Measurements from ENCODE around the gene NTN1.
"Not testable (repeated sequence)": the region's sequence is repeated elsewhere in the genome, so short reads cannot be mapped to it uniquely, and the experiment has no call there.

Gene NTN1

GRCh38 chr17:9132291-9132690 lies 111.0 kb downstream of the NTN1 start:
- no peak for DNase-seq

GRCh38 chr17:9132944-9133610 lies 111.8 kb downstream of the NTN1 start:
- no peak for DNase-seq

GRCh38 chr17:9138161-9138717 lies 116.9 kb downstream of the NTN1 start:
- no peak for DNase-seq

GRCh38 chr17:9139695-9140094 lies 118.4 kb downstream of the NTN1 start:
- no peak for DNase-seq

GRCh38 chr17:9140550-9141424 lies 119.5 kb downstream of the NTN1 start:
- DNase-seq: no peak

- no peak for DNase-seq
Measured at GRCh38 chr17:9141425-9141753, 120.1 kb downstream of the NTN1 start.

- no peak for DNase-seq
Measured at GRCh38 chr17:9142772-9143494, 121.6 kb downstream of the NTN1 start.

- DNase-seq: no peak
Measured at GRCh38 chr17:9144502-9145249, 123.4 kb downstream of the NTN1 start.

GRCh38 chr17:9146064-9146463 lies 124.8 kb downstream of the NTN1 start:
- DNase-seq: no peak

- DNase-seq: no peak
Measured at GRCh38 chr17:9148905-9149525, 127.7 kb downstream of the NTN1 start.

- DNase-seq: no peak
Measured at GRCh38 chr17:9150446-9151090, 129.3 kb downstream of the NTN1 start.

- DNase-seq: peak; percentile 64
Measured at GRCh38 chr17:9151091-9151490, 129.8 kb downstream of the NTN1 start.

- not testable (repeated sequence) for DNase-seq
Measured at GRCh38 chr17:9151740-9152139, 130.4 kb downstream of the NTN1 start.

GRCh38 chr17:9158544-9159452 lies 137.5 kb downstream of the NTN1 start:
- DNase-seq: no peak

GRCh38 chr17:9162275-9162985 lies 141.1 kb downstream of the NTN1 start:
- no peak for DNase-seq

GRCh38 chr17:9166788-9167187 lies 145.5 kb downstream of the NTN1 start:
- no peak for DNase-seq

- DNase-seq: no peak
Measured at GRCh38 chr17:9167379-9167778, 146.1 kb downstream of the NTN1 start.

GRCh38 chr17:9169116-9169515 lies 147.8 kb downstream of the NTN1 start:
- DNase-seq: no peak

- no peak for DNase-seq
Measured at GRCh38 chr17:9170336-9170735, 149.0 kb downstream of the NTN1 start.

- no peak for DNase-seq
Measured at GRCh38 chr17:9170853-9171252, 149.5 kb downstream of the NTN1 start.
